AG08396 (cell line): Measurements from ENCODE around the gene MDH2.
"Not testable (repeated sequence)": the region's sequence is repeated elsewhere in the genome, so short reads cannot be mapped to it uniquely, and the experiment has no call there.

Experiments used
- DNase-seq: peaks from one replicate; pipeline ENCODE4 v3.0.0; 2012; ENCODE audit warnings: low spot score, mixed read lengths

MDH2 gene

GRCh38 chr7:76047811-76048667 lies at the start of gene MDH2, which contains the start of gene STYXL1:
Gene MDH2, plus strand, starts transcription at chr7:76048106. Its CDS starts 55 bp downstream, at chr7:76048161.
Gene STYXL1, minus strand, starts transcription at chr7:76048000. Its CDS starts 17,477 bp downstream, at chr7:76030523.
- DNase-seq: peak; percentile 98

GRCh38 chr7:76000566-76000965 lies 47.3 kb upstream of the MDH2 start:
- no peak for DNase-seq

- no peak for DNase-seq
Measured at GRCh38 chr7:76002139-76002538, 45.8 kb upstream of the MDH2 start.

- DNase-seq: no peak
Measured at GRCh38 chr7:76002822-76003221, 45.1 kb upstream of the MDH2 start.

GRCh38 chr7:76003351-76003750 lies 44.6 kb upstream of the MDH2 start:
- no peak for DNase-seq

- not testable (repeated sequence) for DNase-seq
Measured at GRCh38 chr7:76005004-76005403, 42.9 kb upstream of the MDH2 start.

- DNase-seq: no peak
Measured at GRCh38 chr7:76008156-76008687, 39.7 kb upstream of the MDH2 start.

- peak; percentile 9 for DNase-seq
Measured at GRCh38 chr7:76009672-76010600, 38.0 kb upstream of the MDH2 start.

GRCh38 chr7:76011442-76011861 lies 36.5 kb upstream of the MDH2 start:
- DNase-seq: peak; percentile 81

- no peak for DNase-seq
Measured at GRCh38 chr7:76016191-76016947, 31.5 kb upstream of the MDH2 start.

GRCh38 chr7:76018520-76018919 lies 29.4 kb upstream of the MDH2 start:
- not testable (repeated sequence) for DNase-seq

- peak; percentile 76 for DNase-seq
Measured at GRCh38 chr7:76020031-76020714, 27.7 kb upstream of the MDH2 start.

- DNase-seq: no peak
Measured at GRCh38 chr7:76022026-76022780, 25.7 kb upstream of the MDH2 start.

GRCh38 chr7:76023002-76023401 lies 24.9 kb upstream of the MDH2 start:
- no peak for DNase-seq

- not testable (repeated sequence) for DNase-seq
Measured at GRCh38 chr7:76029682-76030081, 18.2 kb upstream of the MDH2 start.

- DNase-seq: no peak
Measured at GRCh38 chr7:76031964-76032363, 15.9 kb upstream of the MDH2 start.

GRCh38 chr7:76037310-76037709 lies 10.6 kb upstream of the MDH2 start:
- DNase-seq: peak; percentile 76

- DNase-seq: no peak
Measured at GRCh38 chr7:76040126-76040525, 7.8 kb upstream of the MDH2 start.

GRCh38 chr7:76044375-76044865 lies 3.5 kb upstream of the MDH2 start:
- no peak for DNase-seq

- peak; percentile 19 for DNase-seq
Measured at GRCh38 chr7:76047305-76047810, 548 bp upstream of the MDH2 start.
